H1 (cell line): Measurements from ENCODE around the gene POLR1D. TPM values are rescaled to one million over a fixed set of nuclear protein-coding genes. Genes with fewer than 3 reads are reported as not detected.

Source experiments
- CTCF ChIA-PET: fragments of 300-600 bp; sonication (Branson Sonifier 250); formaldehyde crosslinking; loops from one replicate; lab custom pipeline; 2021; ENCODE audit not compliant: partially characterized antibody; lab: Charles Lee
- POLR2A ChIA-PET: fragments of 300-600 bp; sonication (Branson Sonifier 250); formaldehyde crosslinking; loops from one replicate; lab custom pipeline; 2021; ENCODE audit warnings: inconsistent platforms; ENCODE audit not compliant: partially characterized antibody; lab: Charles Lee
- DNase-seq, 2 experiments: peaks; one replicate each; pipeline versions ENCODE4 v3.0.0 to v3.0.0-alpha.2; 2010 to 2022; ENCODE audit warnings: low spot score in 2 of 2, low read depth in 1 of 2, mixed read lengths in 1 of 2
- FAIRE-seq: peaks from 2 replicates; lab custom pipeline; 2011; peaks lifted over from hg19 to GRCh38; lab: Jason Lieb, UNC
- H2AFZ ChIP-seq: 2 replicates; pipeline ENCODE4 v1.8.1; 2012; ENCODE audit warnings: low read length, inconsistent platforms
- H2AK5ac ChIP-seq: 2 replicates; pipeline ENCODE4 v1.6.1; 2013; ENCODE audit warnings: low read depth, low read length
- H2BK120ac ChIP-seq: replicated peaks from 2 replicates; pipeline ENCODE3; 2013; ENCODE audit warnings: low read depth, low read length, inconsistent platforms
- H2BK12ac ChIP-seq: 2 replicates; pipeline ENCODE4 v1.6.1; 2013; ENCODE audit warnings: low read depth, low read length
- H2BK15ac ChIP-seq: 2 replicates; pipeline ENCODE4 v1.6.1; 2013; ENCODE audit warnings: low read length
- H2BK20ac ChIP-seq: 2 replicates; pipeline ENCODE4 v1.6.1; 2013; ENCODE audit warnings: low read length
- H2BK5ac ChIP-seq: 2 replicates; pipeline ENCODE4 v1.6.1; 2013; ENCODE audit warnings: low read depth, low read length
- H3K14ac ChIP-seq: 2 replicates; pipeline ENCODE4 v1.6.1; 2013; ENCODE audit warnings: inconsistent platforms; ENCODE audit not compliant: insufficient read length
- H3K18ac ChIP-seq: 2 replicates; pipeline ENCODE4 v1.6.1; 2013; ENCODE audit warnings: low read length; ENCODE audit errors: extremely low read depth
- H3K23ac ChIP-seq: 2 replicates; pipeline ENCODE4 v1.6.1; 2013; ENCODE audit warnings: inconsistent platforms; ENCODE audit not compliant: insufficient read length
- H3K23me2 ChIP-seq: 2 replicates; pipeline ENCODE4 v1.6.1; 2013; ENCODE audit warnings: low read depth, low read length
- H3K27ac ChIP-seq: 2 replicates; pipeline ENCODE4 v1.6.1; 2011; ENCODE audit warnings: low read depth, low read length, inconsistent platforms
- H3K27me3 ChIP-seq, 4 experiments: replicated peaks in 1 of 4; 1 replicate in 1 of 4; 2 replicates in 3 of 4; pipeline versions ENCODE4 v1.6.1 to v1.8.1; 2011 to 2013; ENCODE audit warnings: low read length in 3 of 4, mild to moderate bottlenecking in 3 of 4, inconsistent platforms in 2 of 4, mixed read lengths in 2 of 4, moderate library complexity in 1 of 4; ENCODE audit not compliant: control insufficient read depth in 3 of 4, insufficient read depth in 3 of 4; ENCODE audit errors: extremely low read depth in 1 of 4
- H3K36me3 ChIP-seq, 4 experiments: 2 replicates each; pipeline versions ENCODE4 v1.6.1 to v1.8.1; 2011 to 2013; ENCODE audit warnings: mild to moderate bottlenecking in 4 of 4, low read length in 3 of 4, moderate library complexity in 2 of 4, control low read depth in 1 of 4, inconsistent platforms in 1 of 4; ENCODE audit not compliant: insufficient read depth in 4 of 4, control insufficient read depth in 2 of 4
- H3K4ac ChIP-seq: replicated peaks from 2 replicates; pipeline ENCODE3; 2013; ENCODE audit warnings: low read length, low read depth, mixed read lengths, inconsistent platforms; ENCODE audit not compliant: insufficient read length
- H3K4me1 ChIP-seq, 4 experiments: replicated peaks in 1 of 4; 1 replicate in 1 of 4; 2 replicates in 3 of 4; pipeline versions ENCODE4 v1.6.1 to v1.8.1; 2011 to 2013; ENCODE audit warnings: low read length in 3 of 4, inconsistent platforms in 2 of 4, mixed read lengths in 1 of 4; ENCODE audit not compliant: insufficient read depth in 4 of 4, control insufficient read depth in 3 of 4
- H3K4me2 ChIP-seq, 2 experiments: 2 replicates each; pipeline versions ENCODE4 v1.6.1 to v1.8.1; 2011 to 2013; ENCODE audit warnings: low read depth in 2 of 2, low read length in 2 of 2, control low read depth in 1 of 2, inconsistent platforms in 1 of 2, mild to moderate bottlenecking in 1 of 2; ENCODE audit not compliant: insufficient read depth in 1 of 2
- H3K4me3 ChIP-seq, 4 experiments: fragments of 200-600, 300-600 bp in 1 of 4; sonication (generic), shearing (Covaris generic), sonication (Bioruptor Twin) in 1 of 4; 2 replicates each; pipeline versions ENCODE4 v1.5.1 to v1.8.1; 2011 to 2016; ENCODE audit warnings: low read length in 4 of 4, low read depth in 3 of 4, control low read depth in 2 of 4, inconsistent platforms in 2 of 4, mild to moderate bottlenecking in 2 of 4, mixed read lengths in 1 of 4, moderate library complexity in 1 of 4; ENCODE audit not compliant: insufficient read depth in 2 of 4; ENCODE audit errors: extremely low read depth in 1 of 4
- H3K56ac ChIP-seq: replicated peaks from 2 replicates; pipeline ENCODE3; 2013; ENCODE audit warnings: low read depth, mild to moderate bottlenecking, mixed read lengths, low read length, inconsistent platforms; ENCODE audit not compliant: insufficient read length
- H3K79me1 ChIP-seq: 2 replicates; pipeline ENCODE4 v1.6.1; 2013; ENCODE audit warnings: low read depth, low read length, control low read depth
- H3K79me2 ChIP-seq, 2 experiments: 2 replicates each; pipeline versions ENCODE4 v1.6.1 to v1.8.1; 2012 to 2013; ENCODE audit warnings: low read length in 2 of 2, mild to moderate bottlenecking in 2 of 2, inconsistent platforms in 1 of 2; ENCODE audit not compliant: insufficient read depth in 2 of 2, control insufficient read depth in 1 of 2
- H3K9ac ChIP-seq, 4 experiments: replicated peaks in 1 of 4; 1 replicate in 1 of 4; 2 replicates in 3 of 4; pipeline versions ENCODE4 v1.6.1 to v1.8.1; 2011 to 2013; ENCODE audit warnings: low read depth in 3 of 4, low read length in 3 of 4, control low read depth in 2 of 4, mild to moderate bottlenecking in 2 of 4, moderate library complexity in 2 of 4, inconsistent platforms in 1 of 4; ENCODE audit errors: extremely low read depth in 1 of 4
- H3K9me3 ChIP-seq, 2 experiments: 2 replicates each; pipeline versions ENCODE4 v1.6.1 to v1.8.1; 2012 to 2013; ENCODE audit warnings: mild to moderate bottlenecking in 2 of 2, moderate library complexity in 2 of 2, control low read depth in 1 of 2, inconsistent platforms in 1 of 2, low read depth in 1 of 2, low read length in 1 of 2, mixed read lengths in 1 of 2; ENCODE audit not compliant: insufficient read depth in 2 of 2
- H4K20me1 ChIP-seq, 2 experiments: replicated peaks in 1 of 2; 2 replicates each; pipeline versions ENCODE3 to v1.8.1; 2011 to 2013; ENCODE audit warnings: inconsistent platforms in 2 of 2, low read length in 2 of 2, mild to moderate bottlenecking in 1 of 2; ENCODE audit not compliant: insufficient read depth in 2 of 2, control insufficient read depth in 1 of 2
- H4K5ac ChIP-seq: 2 replicates; pipeline ENCODE4 v1.6.1; 2013; ENCODE audit warnings: low read length, low read depth, mixed read lengths, inconsistent platforms; ENCODE audit not compliant: insufficient read length
- H4K8ac ChIP-seq: 2 replicates; pipeline ENCODE4 v1.8.0; 2013; ENCODE audit warnings: mild to moderate bottlenecking, moderate library complexity, low read length, inconsistent platforms; ENCODE audit not compliant: insufficient read depth; ENCODE audit errors: extremely low read depth
- H4K91ac ChIP-seq: replicated peaks from 2 replicates; pipeline ENCODE3; 2013; ENCODE audit warnings: low read length, mixed read lengths, inconsistent platforms; ENCODE audit not compliant: insufficient read length
- BACH1 ChIP-seq: IDR thresholded peaks from 2 replicates; pipeline ENCODE4 v1.6.1; 2012; ENCODE audit warnings: low read length, improper control_type of control experiment
- WGBS, 2 experiments: shearing (Covaris generic) in 1 of 2; methylation state at CpG; one replicate each; pipeline versions ENCODE4 v1.1.6 to v1.1.7; 2013 to 2015; ENCODE audit warnings: low lambda C conversion rate in 2 of 2, mixed read lengths in 2 of 2, inconsistent platforms in 1 of 2, low coverage in 1 of 2, missing lambda C conversion rate in 1 of 2; ENCODE audit not compliant: insufficient replicate concordance in 2 of 2, insufficient coverage in 1 of 2, insufficient read length in 1 of 2; ENCODE audit errors: extremely low coverage in 1 of 2, missing lambda C conversion rate in 1 of 2; 5-methylcytosine and 5-hydroxymethylcytosine counted together
- polyA plus RNA-seq, 7 experiments: library from polyadenylated mRNA; depleted of rRNA in 3 of 7; stranded (reverse) in 5 of 7; unstranded in 2 of 7; fragments of >200 nt in 5 of 7; fragments of 200-250 nt in 2 of 7; gene quantifications; 1 replicate in 5 of 7; 2 replicates in 1 of 7; 4 replicates in 1 of 7; pipeline versions ENCODE4 v1.2.1 to v1.2.3, GENCODE V29; 2011 to 2013; ENCODE audit warnings: missing spikeins in 2 of 7, mixed read lengths in 2 of 7
- total RNA-seq: library from RNA; stranded (reverse); fragmentation: NEBNext Ultra II Directional; extraction: Animal tissue kit (Norgen Biotek cat#: 25700); gene quantifications from 2 replicates; pipeline ENCODE4 v1.2.1, GENCODE V29; 2021

The POLR1D gene
- total and polyA plus RNA-seq, 2 of the 8 experiments (the other 6 are each of a cell fraction or from before 2014, with no cell fraction given): 226 to 232 TPM

- Histone ChIP-seq H4K5ac (no peak overlapping the region), H2AK5ac (no peak overlapping the region), H2BK15ac (no peak overlapping the region), H4K20me1 (peaks cover 0 to 2% of the 10 kb centered on the region in 2 experiments), H3K9ac (no peak overlapping the region), H3K4me1 (no peaks in the 10 kb centered on the region), H3K79me1 (no peaks in the 10 kb centered on the region), H3K23me2 (no peaks in the 10 kb centered on the region), H3K56ac (no peak overlapping the region), H3K9me3 (peaks cover 11 to 18% of the 10 kb centered on the region in 2 experiments), H2BK20ac (no peak overlapping the region), H3K4ac (no peak overlapping the region), H3K36me3 (peaks cover 13 to 27% (median 20%) of the 10 kb centered on the region in 4 experiments), H2AFZ (no peak overlapping the region), H3K79me2 (0 out of 4 replicates have a peak, but pooled peaks cover 0 to 2% of the 10 kb centered on the region in 2 experiments), H2BK5ac (no peak overlapping the region), H3K27ac (no peak overlapping the region), H3K27me3 (no peaks in the 10 kb centered on the region), H2BK12ac (no peak overlapping the region), H3K18ac (no peak overlapping the region), H2BK120ac (no peak overlapping the region), H4K8ac (no peak overlapping the region), H3K4me3 (no peak overlapping the region), H3K23ac (no peak overlapping the region), H4K91ac (no peak overlapping the region), H3K4me2 (no peak overlapping the region), H3K14ac (no peak overlapping the region)
- DNase-seq (no peak), FAIRE-seq (no peak)
- ChIA-PET CTCF (interaction anchor here (1.2 to 2.5 kb wide), 3 partner anchors 11 to 228 kb away, joined by 3 to 6 read pairs (median 3); no protein-coding TSS in a partner anchor), POLR2A (interaction anchor here (0.9 kb wide), 1 partner anchor 9 kb away, joined by 3 read pairs; no protein-coding TSS in a partner anchor)
- 77% methylated on average over 3 of the region's 3 CpGs; no CpG with 5 or more reads in 1 of the 2 experiments for WGBS, 2 experiments
- TF ChIP-seq BACH1: no peak
Observed at GRCh38 chr13:27654059-27654458, 32.4 kb downstream of the POLR1D start.
